DMS79 (cell line): ENCODE results near the gene IGFALS.

ENCODE experiments used
- DNase-seq: peaks from one replicate; lab custom pipeline; 2025; lab: John Stamatoyannopoulos, UW

IGFALS gene

DNA sequence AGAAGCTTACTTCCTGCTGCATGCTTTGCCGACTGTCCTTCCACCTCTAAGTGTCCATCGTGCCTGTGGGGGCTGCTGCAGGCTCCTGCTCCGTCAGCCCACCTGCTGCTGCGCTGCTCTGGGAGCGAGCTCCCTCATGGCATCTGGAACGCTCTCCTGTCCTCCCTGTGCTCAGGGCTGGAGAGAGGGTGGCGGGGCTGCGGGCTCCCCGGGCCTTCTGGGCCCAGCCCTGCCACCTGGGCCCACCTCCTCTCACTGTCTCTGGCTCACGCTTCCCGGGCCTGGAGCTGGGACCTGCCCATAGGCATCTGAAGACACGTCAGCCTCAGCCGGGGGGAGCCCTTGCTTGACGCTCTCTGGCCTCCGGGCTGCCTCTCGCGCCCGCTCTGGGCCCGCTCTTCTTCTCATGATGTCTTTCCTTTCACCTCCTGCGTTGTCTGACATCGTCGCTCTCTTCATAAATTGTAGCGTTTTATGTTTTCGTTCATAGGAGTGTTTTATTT lies 49.1 kb downstream of the IGFALS start:
- DNase-seq = no peak

- DNase-seq = no peak
These were observed 49.8 kb downstream of the IGFALS start for GRCh38 chr16:1743376-1744337.

DNA sequence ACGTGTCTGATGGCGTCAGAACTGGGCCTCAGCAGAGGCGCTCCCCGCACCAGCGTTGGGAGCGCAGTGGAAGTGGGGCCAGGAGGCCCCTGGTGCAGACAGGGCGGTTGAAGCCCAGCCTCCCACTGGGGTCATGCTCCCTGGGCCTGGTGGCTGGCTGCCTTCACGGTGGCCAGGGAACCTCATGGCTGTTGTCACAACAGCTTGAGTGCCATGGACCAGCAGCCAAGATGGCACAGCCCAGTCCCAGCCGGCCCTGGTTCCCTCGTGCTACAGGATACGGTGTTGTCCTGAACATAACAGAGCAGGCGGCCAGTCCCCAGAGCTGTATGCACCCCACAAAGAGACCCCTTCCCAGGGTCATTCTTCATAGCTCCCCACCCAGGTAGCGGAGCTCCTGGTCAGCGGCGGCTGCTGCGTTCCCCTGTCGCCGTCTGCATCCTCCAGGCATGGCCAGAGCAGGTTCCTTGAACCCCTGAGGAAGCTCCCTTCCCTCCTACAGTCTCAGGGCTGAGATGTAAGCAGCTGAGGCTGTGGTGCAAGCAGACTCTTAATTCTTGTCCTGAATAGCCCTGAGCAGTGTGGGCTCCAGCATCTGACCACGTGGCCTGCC lies 51.8 kb downstream of the IGFALS start:
- DNase-seq = no peak

- DNase-seq = no peak
These were observed 52.6 kb downstream of the IGFALS start for GRCh38 chr16:1740781-1741490.
